OCI-M1 (cell line): ENCODE measurements around the gene CD46.

Experiments
- DNase-seq: peaks from one replicate; lab custom pipeline; 2025; lab: John Stamatoyannopoulos, UW

CD46 gene

GRCh38 chr1:207828485-207829158 is 76.8 kb downstream of the CD46 start:
- peak; percentile 98 for DNase-seq

GRCh38 chr1:207829576-207829975 is 77.7 kb downstream of the CD46 start:
- DNase-seq, result no peak

GRCh38 chr1:207830788-207831187 is 78.9 kb downstream of the CD46 start:
- no peak for DNase-seq

- no peak for DNase-seq
Observed at GRCh38 chr1:207831517-207832327, 79.9 kb downstream of the CD46 start.

GRCh38 chr1:207832796-207833195 is 80.9 kb downstream of the CD46 start:
- no peak for DNase-seq

- peak; percentile 17 for DNase-seq
Observed at GRCh38 chr1:207833381-207833780, 81.5 kb downstream of the CD46 start.

GRCh38 chr1:207833956-207834660 is 82.3 kb downstream of the CD46 start:
- DNase-seq, result no peak

- no peak for DNase-seq
Observed at GRCh38 chr1:207835958-207836357, 84.1 kb downstream of the CD46 start.

GRCh38 chr1:207836591-207837347 is 84.9 kb downstream of the CD46 start:
- no peak for DNase-seq

- DNase-seq, result no peak
Observed at GRCh38 chr1:207837673-207838072, 85.8 kb downstream of the CD46 start.

GRCh38 chr1:207838156-207839082 is 86.6 kb downstream of the CD46 start:
- DNase-seq, result no peak

- DNase-seq, result no peak
Observed at GRCh38 chr1:207839083-207839413, 87.2 kb downstream of the CD46 start.

- DNase-seq, result no peak
Observed at GRCh38 chr1:207840380-207840779, 88.5 kb downstream of the CD46 start.

- DNase-seq, result peak; percentile 19
Observed at GRCh38 chr1:207841293-207841692, 89.4 kb downstream of the CD46 start.

GRCh38 chr1:207841901-207842300 is 90.0 kb downstream of the CD46 start:
- no peak for DNase-seq

- DNase-seq, result no peak
Observed at GRCh38 chr1:207842506-207842905, 90.7 kb downstream of the CD46 start.

- DNase-seq, result no peak
Observed at GRCh38 chr1:207844371-207844770, 92.5 kb downstream of the CD46 start.
